Panc1 (cell line): ENCODE results near the gene RAB30. TPM values are rescaled to one million over a fixed set of nuclear protein-coding genes. Genes with fewer than 3 reads are reported as not detected.

Experiments
- ATAC-seq: fragments of 200-7000 bp; cut with Tn5 transposase; 2 replicates; pipeline ENCODE4 v1.9.1; 2020; ENCODE audit warnings: mild to moderate bottlenecking, moderate library complexity
- BruUV-seq: library from RNA; stranded (reverse); fragments of 400-500 nt; replicated peaks from 2 replicates; lab custom pipeline; 2021; lab: Mats Ljungman, UMichigan
- CTCF ChIA-PET: fragments of 300-600 bp; sonication (Branson Sonifier 250); formaldehyde crosslinking; loops from one replicate; lab custom pipeline; 2022; ENCODE audit warnings: antibody characterized with exemption; lab: Charles Lee
- POLR2A ChIA-PET: fragments of 300-600 bp; sonication (Branson Sonifier 250); formaldehyde crosslinking; loops from one replicate; lab custom pipeline; 2022; ENCODE audit warnings: antibody characterized with exemption; lab: Charles Lee
- DNase-seq: peaks from one replicate; pipeline ENCODE4 v3.0.0-alpha.2; 2010; ENCODE audit warnings: low read depth, low spot score
- H3K27ac ChIP-seq: 2 replicates; pipeline ENCODE4 v1.5.1; 2011; ENCODE audit warnings: mild to moderate bottlenecking, low read length, inconsistent platforms
- H3K27me3 ChIP-seq: fragments of 200-500 bp; sonication (Bioruptor generic); 2 replicates; pipeline ENCODE4 v1.6.0; 2014; ENCODE audit warnings: low read length, inconsistent platforms; ENCODE audit not compliant: control insufficient read depth, insufficient read depth
- H3K36me3 ChIP-seq: fragments of 200-500 bp; sonication (Bioruptor generic); 2 replicates; pipeline ENCODE4 v1.5.1; 2014; ENCODE audit warnings: inconsistent platforms, mild to moderate bottlenecking, low read length, moderate library complexity; ENCODE audit not compliant: control insufficient read depth, insufficient read depth
- H3K4me1 ChIP-seq: 2 replicates; pipeline ENCODE4 v1.5.1; 2011; ENCODE audit warnings: inconsistent platforms, mild to moderate bottlenecking, low read length, moderate library complexity; ENCODE audit not compliant: control insufficient read depth, insufficient read depth
- H3K4me3 ChIP-seq, 2 experiments: 2 replicates each; pipeline ENCODE4 v1.5.1; 2011 to 2012; ENCODE audit warnings: low read depth in 2 of 2, low read length in 2 of 2, mild to moderate bottlenecking in 2 of 2, inconsistent platforms in 1 of 2, moderate library complexity in 1 of 2
- H3K9me3 ChIP-seq: fragments of 200-500 bp; sonication (Bioruptor generic); 2 replicates; pipeline ENCODE4 v1.5.1; 2014; ENCODE audit warnings: low read depth, mild to moderate bottlenecking, inconsistent platforms, low read length, moderate library complexity; ENCODE audit not compliant: control insufficient read depth, insufficient read depth
- POLR2AphosphoS5 ChIP-seq: IDR thresholded peaks from 2 replicates; pipeline ENCODE4 v1.6.1; 2012; ENCODE audit warnings: mild to moderate bottlenecking, low read depth, low read length, moderate library complexity
- SIN3A ChIP-seq: IDR thresholded peaks from 2 replicates; pipeline ENCODE4 v1.6.1; 2012; ENCODE audit warnings: low read depth, mild to moderate bottlenecking, low read length, moderate library complexity, borderline replicate concordance; ENCODE audit not compliant: insufficient read depth
- TCF7L2 ChIP-seq: IDR thresholded peaks from 2 replicates; pipeline ENCODE4 v1.6.1; 2011; ENCODE audit warnings: mild to moderate bottlenecking, low read depth, low read length, inconsistent platforms
- in situ Hi-C: cut with HindIII; loops from 2 replicates; pipeline ENCODE4 v1.10.0; 2016; ENCODE audit warnings: low sequenced_read_pairs, low pct_unique_long_range_greater_than_20kb
- intact Hi-C: fragments of 100-400 bp; cut with micrococcal nuclease; formaldehyde crosslinking; loops from one replicate; pipeline ENCODE4 v1.10.0; 2022; ENCODE audit not compliant: unreplicated experiment
- total RNA-seq: library from RNA; stranded (reverse); gene quantifications from one replicate; pipeline ENCODE4 v1.2.1, GENCODE V29; 2021; ENCODE audit not compliant: unreplicated experiment
- TF ChIP-seq, protein P1 (sequence below), 2 experiments: IDR thresholded peaks; 2 replicates each; pipeline ENCODE4 v1.6.1; 2011 to 2012; ENCODE audit warnings: low read depth in 2 of 2, control low read depth in 1 of 2, low read length in 1 of 2, mild to moderate bottlenecking in 1 of 2, moderate library complexity in 1 of 2; ENCODE audit not compliant: insufficient read depth in 1 of 2
- TF ChIP-seq, protein P2 (sequence below): fragments of 450-650 bp; IDR thresholded peaks from 2 replicates; pipeline ENCODE4 v1.5.1; 2017; ENCODE audit warnings: mild to moderate bottlenecking

The RAB30 gene
- total RNA-seq, 1 experiment from 2014 or later = 19.0 TPM

DNA sequence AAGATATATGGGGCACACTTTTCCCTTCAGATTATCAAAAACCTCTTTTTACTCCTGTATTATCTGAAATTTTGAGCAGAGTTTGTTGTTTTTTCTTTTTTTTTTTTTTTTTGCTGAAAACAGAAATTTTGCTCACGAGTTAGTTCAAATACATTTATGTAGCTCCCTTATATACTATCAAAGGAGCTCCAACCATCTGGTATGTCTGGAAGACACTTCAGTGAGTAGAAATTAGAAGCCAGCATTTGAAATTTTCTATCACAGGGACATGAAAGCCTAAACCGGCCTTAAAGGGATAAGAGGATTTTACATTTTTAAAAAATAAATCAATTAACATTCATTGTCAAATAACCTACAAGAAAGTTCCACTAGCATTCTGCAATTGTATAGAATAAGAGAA lies 96.8 kb downstream of the RAB30 start:
- ChIA-PET POLR2A (no interaction called here), CTCF (interaction anchor here (0.6 kb wide), 1 partner anchor 17 kb away, joined by 8 read pairs; no protein-coding TSS in a partner anchor)
- Histone ChIP-seq H3K27me3 (no peaks in the 10 kb centered on the region), H3K9me3 (no peaks in the 10 kb centered on the region), H3K4me3 (no peak overlapping the region), H3K4me1 (peaks cover under 1% of the 10 kb centered on the region; the same call in 1 of the 2 replicates), H3K36me3 (no peaks in the 10 kb centered on the region), H3K27ac (no peak overlapping the region)
- DNase-seq = no peak
- BruUV-seq = no TSS peak
- no peak for ATAC-seq
- in situ Hi-C loops (no loop called here), intact Hi-C loops (no loop called here)
- TF ChIP-seq, protein P1, sequence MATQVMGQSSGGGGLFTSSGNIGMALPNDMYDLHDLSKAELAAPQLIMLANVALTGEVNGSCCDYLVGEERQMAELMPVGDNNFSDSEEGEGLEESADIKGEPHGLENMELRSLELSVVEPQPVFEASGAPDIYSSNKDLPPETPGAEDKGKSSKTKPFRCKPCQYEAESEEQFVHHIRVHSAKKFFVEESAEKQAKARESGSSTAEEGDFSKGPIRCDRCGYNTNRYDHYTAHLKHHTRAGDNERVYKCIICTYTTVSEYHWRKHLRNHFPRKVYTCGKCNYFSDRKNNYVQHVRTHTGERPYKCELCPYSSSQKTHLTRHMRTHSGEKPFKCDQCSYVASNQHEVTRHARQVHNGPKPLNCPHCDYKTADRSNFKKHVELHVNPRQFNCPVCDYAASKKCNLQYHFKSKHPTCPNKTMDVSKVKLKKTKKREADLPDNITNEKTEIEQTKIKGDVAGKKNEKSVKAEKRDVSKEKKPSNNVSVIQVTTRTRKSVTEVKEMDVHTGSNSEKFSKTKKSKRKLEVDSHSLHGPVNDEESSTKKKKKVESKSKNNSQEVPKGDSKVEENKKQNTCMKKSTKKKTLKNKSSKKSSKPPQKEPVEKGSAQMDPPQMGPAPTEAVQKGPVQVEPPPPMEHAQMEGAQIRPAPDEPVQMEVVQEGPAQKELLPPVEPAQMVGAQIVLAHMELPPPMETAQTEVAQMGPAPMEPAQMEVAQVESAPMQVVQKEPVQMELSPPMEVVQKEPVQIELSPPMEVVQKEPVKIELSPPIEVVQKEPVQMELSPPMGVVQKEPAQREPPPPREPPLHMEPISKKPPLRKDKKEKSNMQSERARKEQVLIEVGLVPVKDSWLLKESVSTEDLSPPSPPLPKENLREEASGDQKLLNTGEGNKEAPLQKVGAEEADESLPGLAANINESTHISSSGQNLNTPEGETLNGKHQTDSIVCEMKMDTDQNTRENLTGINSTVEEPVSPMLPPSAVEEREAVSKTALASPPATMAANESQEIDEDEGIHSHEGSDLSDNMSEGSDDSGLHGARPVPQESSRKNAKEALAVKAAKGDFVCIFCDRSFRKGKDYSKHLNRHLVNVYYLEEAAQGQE (IDR thresholded peaks at IDR 0.05; ENCODE audit: insufficient read depth in 1 of 2, low read depth in 2 of 2, low read length in 1 of 2) = no peak
- TF ChIP-seq SIN3A (no peak), TCF7L2 (no peak), POLR2AphosphoS5 (no peak)
- TF ChIP-seq, protein P2, sequence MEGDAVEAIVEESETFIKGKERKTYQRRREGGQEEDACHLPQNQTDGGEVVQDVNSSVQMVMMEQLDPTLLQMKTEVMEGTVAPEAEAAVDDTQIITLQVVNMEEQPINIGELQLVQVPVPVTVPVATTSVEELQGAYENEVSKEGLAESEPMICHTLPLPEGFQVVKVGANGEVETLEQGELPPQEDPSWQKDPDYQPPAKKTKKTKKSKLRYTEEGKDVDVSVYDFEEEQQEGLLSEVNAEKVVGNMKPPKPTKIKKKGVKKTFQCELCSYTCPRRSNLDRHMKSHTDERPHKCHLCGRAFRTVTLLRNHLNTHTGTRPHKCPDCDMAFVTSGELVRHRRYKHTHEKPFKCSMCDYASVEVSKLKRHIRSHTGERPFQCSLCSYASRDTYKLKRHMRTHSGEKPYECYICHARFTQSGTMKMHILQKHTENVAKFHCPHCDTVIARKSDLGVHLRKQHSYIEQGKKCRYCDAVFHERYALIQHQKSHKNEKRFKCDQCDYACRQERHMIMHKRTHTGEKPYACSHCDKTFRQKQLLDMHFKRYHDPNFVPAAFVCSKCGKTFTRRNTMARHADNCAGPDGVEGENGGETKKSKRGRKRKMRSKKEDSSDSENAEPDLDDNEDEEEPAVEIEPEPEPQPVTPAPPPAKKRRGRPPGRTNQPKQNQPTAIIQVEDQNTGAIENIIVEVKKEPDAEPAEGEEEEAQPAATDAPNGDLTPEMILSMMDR = no peak

DNA sequence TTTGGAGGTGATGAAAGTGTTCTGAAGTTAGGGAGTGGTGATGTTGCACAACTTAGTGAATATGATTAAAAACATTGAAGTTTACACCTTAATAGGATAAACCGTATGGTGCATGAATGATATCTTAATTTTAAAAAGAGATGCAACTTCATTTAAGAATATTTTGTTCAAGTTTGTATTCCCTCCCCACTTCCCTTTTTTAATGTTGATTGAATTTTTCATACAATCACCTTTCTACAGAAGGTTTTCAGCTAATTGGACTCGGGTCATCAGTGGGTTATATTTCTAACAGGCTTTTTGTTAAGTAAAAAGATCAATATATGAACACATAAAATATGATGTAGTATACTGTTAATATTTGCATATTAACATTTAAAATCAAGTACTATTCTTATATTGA lies 97.6 kb downstream of the RAB30 start:
- in situ Hi-C loops = no loop called here

More for the DNA sequence above, 97.6 kb downstream of the RAB30 start:
- no TSS peak for BruUV-seq
- ChIA-PET CTCF (no interaction called here), POLR2A (no interaction called here)
- no peaks in the 10 kb centered on the region for H3K36me3 ChIP-seq
- TF ChIP-seq TCF7L2 = no peak
- TF ChIP-seq POLR2AphosphoS5 = no peak
- TF ChIP-seq, protein P2 = no peak
- no peak for TF ChIP-seq SIN3A
- TF ChIP-seq, protein P1 (IDR thresholded peaks at IDR 0.05; ENCODE audit: insufficient read depth in 1 of 2, low read depth in 2 of 2, low read length in 1 of 2) = no peak
- H3K4me1 ChIP-seq = no peaks in the 10 kb centered on the region
- H3K9me3 ChIP-seq = no peaks in the 10 kb centered on the region
- intact Hi-C loops = no loop called here
- DNase-seq (no peak), ATAC-seq (no peak)
- no peaks in the 10 kb centered on the region for H3K27me3 ChIP-seq
- H3K27ac ChIP-seq = no peak overlapping the region
- H3K4me3 ChIP-seq = no peak overlapping the region
